ENCODE data around the gene RELL1. TPM values are rescaled to one million over a fixed set of nuclear protein-coding genes. Genes with fewer than 3 reads are reported as not detected.

The RELL1 gene
- total RNA-seq, 5 donors from 2014 or later (not counting 1 experiment from before 2014, with no cell fraction given) = 21.6 to 30.1 (median 25.9) TPM

GRCh38 chr4:37687681-37688080, 1.5 kb upstream of the RELL1 start:
- ATAC-seq (replicated peaks in 1 of 4) = no peak
- ChIA-PET CTCF (no interaction called here), POLR2A (no interaction called here)
- peaks cover 14 to 33% of the 10 kb centered on the region in 2 experiments for H3K4me1 ChIP-seq (ENCODE audit: control insufficient read depth in 1 of 2, extremely low read depth in 1 of 2, insufficient read depth in 2 of 2, low read length in 2 of 2)
- no peaks in the 10 kb centered on the region for H3K27me3 Mint-ChIP-seq
- H3K4me3 ChIP-seq (ENCODE audit: control insufficient read depth in 1 of 2, extremely low read depth in 1 of 2, low read length in 1 of 2) = no peak overlapping the region
- no peak overlapping the region for H3K27ac Mint-ChIP-seq
- no peaks in the 10 kb centered on the region for H3K9me3 ChIP-seq
- no peak overlapping the region for H3K27ac ChIP-seq (ENCODE audit: low read length)
- no peaks in the 10 kb centered on the region for H3K27me3 ChIP-seq (replicated peaks in 1 of 2; ENCODE audit: control insufficient read depth in 2 of 2, extremely low read depth in 1 of 2, insufficient read depth in 2 of 2, low read length in 1 of 2)
- H3K4me1 Mint-ChIP-seq = peaks cover 23 to 29% (median 27%) of the 10 kb centered on the region in 3 donors
- H3K36me3 Mint-ChIP-seq = peaks cover 3% of the 10 kb centered on the region
- no CpG with 5 or more reads among the region's 9 CpGs for WGBS (ENCODE audit: insufficient coverage)
- H3K36me3 ChIP-seq (ENCODE audit: control insufficient read depth in 2 of 2, extremely low read depth in 1 of 2, insufficient read depth in 1 of 2, low read length in 1 of 2) = no peaks in the 10 kb centered on the region
- H3K4me3 Mint-ChIP-seq = no peak overlapping the region
- peaks cover 3% of the 10 kb centered on the region in 3 donors for H3K9me3 Mint-ChIP-seq
- DNase-seq = no peak

- no peak overlapping the region for H3K27ac ChIP-seq (ENCODE audit: low read length)
- peak in 1 of 35 experiments; percentile 15 for DNase-seq
Observed at GRCh38 chr4:37687194-37687562, 1.0 kb upstream of the RELL1 start.

GRCh38 chr4:37685823-37686372, 278 bp downstream of the RELL1 start:
- Mint-ChIP-seq H3K9me3 (no peaks in the 10 kb centered on the region), H3K4me1 (peaks cover 35 to 39% (median 36%) of the 10 kb centered on the region in 3 donors), H3K4me3 (peak overlapping the region; percentile 91 to 95 (median 95)), H3K36me3 (no peaks in the 10 kb centered on the region), H3K27ac (peak overlapping the region; percentile 95 to 96), H3K27me3 (no peaks in the 10 kb centered on the region)
- Histone ChIP-seq H3K4me1 (ENCODE audit: control insufficient read depth in 1 of 2, extremely low read depth in 1 of 2, insufficient read depth in 2 of 2, low read length in 2 of 2) (peaks cover 16 to 35% of the 10 kb centered on the region in 2 experiments), H3K36me3 (ENCODE audit: control insufficient read depth in 2 of 2, extremely low read depth in 1 of 2, insufficient read depth in 1 of 2, low read length in 1 of 2) (no peaks in the 10 kb centered on the region), H3K4me3 (ENCODE audit: control insufficient read depth in 1 of 2, extremely low read depth in 1 of 2, low read length in 1 of 2) (peak overlapping the region; percentile 67 to 81), H3K9me3 (no peaks in the 10 kb centered on the region), H3K27ac (ENCODE audit: low read length) (peak overlapping the region; percentile 82), H3K27me3 (replicated peaks in 1 of 2; ENCODE audit: control insufficient read depth in 2 of 2, extremely low read depth in 1 of 2, insufficient read depth in 2 of 2, low read length in 1 of 2) (no peaks in the 10 kb centered on the region)
- under 1% methylated on average over 74 of the region's 75 CpGs for WGBS (ENCODE audit: insufficient coverage)
- CTCF ChIA-PET = interaction anchor here in 1 of 2 donors (1.2 kb wide), 1 partner anchor 140 kb away, joined by 4 read pairs; the partner anchor contains the start of gene PGM2
- peak in 25 of 35 experiments; percentile 22 to 61 (median 48) for DNase-seq
- POLR2A ChIA-PET = interaction anchor here in 1 of 2 donors (0.6 kb wide), 1 partner anchor 1150 kb away, joined by 3 read pairs; no protein-coding TSS in a partner anchor
- peak; percentile 8 to 41 (median 28) for ATAC-seq (replicated peaks in 1 of 4)

More at GRCh38 chr4:37687194-37687562, 1.0 kb upstream of the RELL1 start:
- peaks cover 28 to 34% (median 32%) of the 10 kb centered on the region in 3 donors for H3K4me1 Mint-ChIP-seq
- Histone ChIP-seq H3K9me3 (no peaks in the 10 kb centered on the region), H3K36me3 (ENCODE audit: control insufficient read depth in 2 of 2, extremely low read depth in 1 of 2, insufficient read depth in 1 of 2, low read length in 1 of 2) (no peaks in the 10 kb centered on the region), H3K4me3 (ENCODE audit: control insufficient read depth in 1 of 2, extremely low read depth in 1 of 2, low read length in 1 of 2) (peak overlapping the region in 1 of 2 donors; percentile 81), H3K27me3 (replicated peaks in 1 of 2; ENCODE audit: control insufficient read depth in 2 of 2, extremely low read depth in 1 of 2, insufficient read depth in 2 of 2, low read length in 1 of 2) (no peaks in the 10 kb centered on the region), H3K4me1 (ENCODE audit: control insufficient read depth in 1 of 2, extremely low read depth in 1 of 2, insufficient read depth in 2 of 2, low read length in 2 of 2) (peaks cover 16 to 35% of the 10 kb centered on the region in 2 experiments)
- H3K27me3 Mint-ChIP-seq = no peaks in the 10 kb centered on the region
- POLR2A ChIA-PET = no interaction called here
- H3K27ac Mint-ChIP-seq = peak overlapping the region; percentile 53 to 81
- H3K36me3 Mint-ChIP-seq = no peaks in the 10 kb centered on the region
- WGBS (ENCODE audit: insufficient coverage) = no CpG with 5 or more reads among the region's 9 CpGs
- H3K9me3 Mint-ChIP-seq = no peaks in the 10 kb centered on the region
- peak overlapping the region; percentile 91 to 95 (median 95) for H3K4me3 Mint-ChIP-seq
- ATAC-seq (replicated peaks in 1 of 4) = no peak
- CTCF ChIA-PET = interaction anchor here in 1 of 2 donors (0.7 to 1.2 kb wide), 2 partner anchors 139 to 1357 kb away, joined by 3 to 4 read pairs; partner anchors contain the start of gene PGM2

GRCh38 chr4:37685161-37685822, 884 bp downstream of the RELL1 start:
- no peaks in the 10 kb centered on the region for H3K27me3 ChIP-seq (replicated peaks in 1 of 2; ENCODE audit: control insufficient read depth in 2 of 2, extremely low read depth in 1 of 2, insufficient read depth in 2 of 2, low read length in 1 of 2)
- no peaks in the 10 kb centered on the region for H3K36me3 Mint-ChIP-seq
- 0% methylated on average over 7 of the region's 16 CpGs for WGBS (ENCODE audit: insufficient coverage)
- peaks cover 35 to 42% (median 40%) of the 10 kb centered on the region in 3 donors for H3K4me1 Mint-ChIP-seq
- CTCF ChIA-PET = no interaction called here
- peak overlapping the region; percentile 91 to 95 (median 95) for H3K4me3 Mint-ChIP-seq
- H3K4me1 ChIP-seq (ENCODE audit: control insufficient read depth in 1 of 2, extremely low read depth in 1 of 2, insufficient read depth in 2 of 2, low read length in 2 of 2) = peaks cover 16 to 35% of the 10 kb centered on the region in 2 experiments
- H3K9me3 Mint-ChIP-seq = no peaks in the 10 kb centered on the region
- POLR2A ChIA-PET = interaction anchor here in 1 of 2 donors (0.6 kb wide), 1 partner anchor 969 kb away, joined by 7 read pairs; no protein-coding TSS in a partner anchor
- DNase-seq (peak in 33 of 35 experiments; percentile 25 to 83 (median 48)), ATAC-seq (replicated peaks in 1 of 4) (peak in 2 of 4 experiments; percentile 5 to 31)
- H3K27ac ChIP-seq (ENCODE audit: low read length) = peak overlapping the region; percentile 82
- H3K4me3 ChIP-seq (ENCODE audit: control insufficient read depth in 1 of 2, extremely low read depth in 1 of 2, low read length in 1 of 2) = peak overlapping the region; percentile 67 to 81
- H3K36me3 ChIP-seq (ENCODE audit: control insufficient read depth in 2 of 2, extremely low read depth in 1 of 2, insufficient read depth in 1 of 2, low read length in 1 of 2) = no peaks in the 10 kb centered on the region
- no peaks in the 10 kb centered on the region for H3K9me3 ChIP-seq
- no peaks in the 10 kb centered on the region for H3K27me3 Mint-ChIP-seq
- H3K27ac Mint-ChIP-seq = peak overlapping the region; percentile 95 to 96

- 100% methylated on average over 1 of the region's 2 CpGs for WGBS (ENCODE audit: insufficient coverage)
- Mint-ChIP-seq H3K36me3 (no peaks in the 10 kb centered on the region), H3K4me3 (peak overlapping the region; percentile 53 to 95 (median 91)), H3K27me3 (no peaks in the 10 kb centered on the region), H3K27ac (peak overlapping the region; percentile 95 to 96), H3K4me1 (peaks cover 35 to 45% (median 43%) of the 10 kb centered on the region in 3 donors), H3K9me3 (no peaks in the 10 kb centered on the region)
- POLR2A ChIA-PET = interaction anchor here in 1 of 2 donors (0.6 kb wide), 1 partner anchor 248 kb away, joined by 3 read pairs; no protein-coding TSS in a partner anchor
- Histone ChIP-seq H3K36me3 (ENCODE audit: control insufficient read depth in 2 of 2, extremely low read depth in 1 of 2, insufficient read depth in 1 of 2, low read length in 1 of 2) (no peaks in the 10 kb centered on the region), H3K4me1 (ENCODE audit: control insufficient read depth in 1 of 2, extremely low read depth in 1 of 2, insufficient read depth in 2 of 2, low read length in 2 of 2) (peaks cover 16 to 35% of the 10 kb centered on the region in 2 experiments), H3K27me3 (replicated peaks in 1 of 2; ENCODE audit: control insufficient read depth in 2 of 2, extremely low read depth in 1 of 2, insufficient read depth in 2 of 2, low read length in 1 of 2) (no peaks in the 10 kb centered on the region), H3K9me3 (no peaks in the 10 kb centered on the region), H3K4me3 (ENCODE audit: control insufficient read depth in 1 of 2, extremely low read depth in 1 of 2, low read length in 1 of 2) (no peak overlapping the region), H3K27ac (ENCODE audit: low read length) (peak overlapping the region; percentile 9)
- DNase-seq (no peak), ATAC-seq (replicated peaks in 1 of 4) (no peak)
- CTCF ChIA-PET = interaction anchor here in 1 of 2 donors (0.7 kb wide), 1 partner anchor 70 kb away, joined by 4 read pairs; no protein-coding TSS in a partner anchor
Observed at GRCh38 chr4:37684154-37684553, 2.0 kb downstream of the RELL1 start.

- ChIA-PET POLR2A (interaction anchor here in 1 of 2 donors (0.5 kb wide), 1 partner anchor 1356 kb away, joined by 4 read pairs; no protein-coding TSS in a partner anchor), CTCF (interaction anchor here in 1 of 2 donors (0.6 kb wide), 1 partner anchor 64 kb away, joined by 3 read pairs; no protein-coding TSS in a partner anchor)
- peaks cover 46 to 58% (median 52%) of the 10 kb centered on the region in 3 donors for H3K4me1 Mint-ChIP-seq
- peak in 2 of 35 experiments; percentile 6 to 22 for DNase-seq
- peaks cover 2% of the 10 kb centered on the region for H3K36me3 Mint-ChIP-seq
- peaks cover 16 to 35% of the 10 kb centered on the region in 2 experiments for H3K4me1 ChIP-seq (ENCODE audit: control insufficient read depth in 1 of 2, extremely low read depth in 1 of 2, insufficient read depth in 2 of 2, low read length in 2 of 2)
- no peak for ATAC-seq (replicated peaks in 1 of 4)
- peak overlapping the region; percentile 76 to 80 for H3K27ac Mint-ChIP-seq
- no peaks in the 10 kb centered on the region for H3K27me3 ChIP-seq (replicated peaks in 1 of 2; ENCODE audit: control insufficient read depth in 2 of 2, extremely low read depth in 1 of 2, insufficient read depth in 2 of 2, low read length in 1 of 2)
- WGBS (ENCODE audit: insufficient coverage) = no CpG with 5 or more reads among the region's 7 CpGs
- H3K27ac ChIP-seq (ENCODE audit: low read length) = peak overlapping the region; percentile 32
- no peaks in the 10 kb centered on the region for H3K9me3 Mint-ChIP-seq
- no peaks in the 10 kb centered on the region for H3K9me3 ChIP-seq
- no peaks in the 10 kb centered on the region for H3K36me3 ChIP-seq (ENCODE audit: control insufficient read depth in 2 of 2, extremely low read depth in 1 of 2, insufficient read depth in 1 of 2, low read length in 1 of 2)
- peak overlapping the region; percentile 44 to 62 (median 51) for H3K4me3 Mint-ChIP-seq
- H3K27me3 Mint-ChIP-seq = no peaks in the 10 kb centered on the region
- H3K4me3 ChIP-seq (ENCODE audit: control insufficient read depth in 1 of 2, extremely low read depth in 1 of 2, low read length in 1 of 2) = no peak overlapping the region
Observed at GRCh38 chr4:37682701-37683401, 3.3 kb downstream of the RELL1 start.

Measured in T-cell (primary cell).